Choroid plexus epithelial cell (primary cell): ENCODE data around the gene CIC.

ENCODE experiments used
- DNase-seq: peaks from one replicate; pipeline ENCODE4 v3.0.0-alpha.2; 2010; ENCODE audit warnings: low read depth
- H3K4me3 ChIP-seq: 2 replicates; pipeline ENCODE4 v1.5.1; 2011; ENCODE audit warnings: low read depth, mild to moderate bottlenecking, control low read depth, low read length, moderate library complexity
- CTCF ChIP-seq: conservative IDR thresholded peaks from 2 replicates; pipeline ENCODE4 v1.5.1; 2011; ENCODE audit warnings: low read depth, mild to moderate bottlenecking, control low read depth, inconsistent platforms, low read length, moderate library complexity

CIC gene

GRCh38 chr19:42275103-42275502 is 6.1 kb downstream of the CIC start:
- DNase-seq, result no peak
- TF ChIP-seq CTCF, result no peak
- no peak overlapping the region for H3K4me3 ChIP-seq

GRCh38 chr19:42275517-42275916 is 6.5 kb downstream of the CIC start:
- DNase-seq, result no peak
- no peak for TF ChIP-seq CTCF
- H3K4me3 ChIP-seq, result no peak overlapping the region

GRCh38 chr19:42276284-42276683 is 7.2 kb downstream of the CIC start:
- DNase-seq, result no peak
- H3K4me3 ChIP-seq, result no peak overlapping the region
- TF ChIP-seq CTCF, result no peak

- TF ChIP-seq CTCF, result no peak
- no peak overlapping the region for H3K4me3 ChIP-seq
- no peak for DNase-seq
Observed at GRCh38 chr19:42276821-42277220, 7.8 kb downstream of the CIC start.

GRCh38 chr19:42277821-42278451 is 8.9 kb downstream of the CIC start:
- TF ChIP-seq CTCF, result no peak
- no peak for DNase-seq
- no peak overlapping the region for H3K4me3 ChIP-seq

GRCh38 chr19:42278452-42279154 is 9.6 kb downstream of the CIC start:
- H3K4me3 ChIP-seq, result no peak overlapping the region
- DNase-seq, result no peak
- no peak for TF ChIP-seq CTCF

GRCh38 chr19:42279155-42279901 is 10.3 kb downstream of the CIC start:
- no peak for TF ChIP-seq CTCF
- peak overlapping the region; percentile 79 for H3K4me3 ChIP-seq
- DNase-seq, result no peak
